Measurements from ENCODE around the gene SPATA4. TPM values are rescaled to one million over a fixed set of nuclear protein-coding genes. Genes with fewer than 3 reads are reported as not detected.

SPATA4 gene
- polyA plus RNA-seq, 1 of the 3 experiments (the other 2 are of a cell fraction), result 0.21 TPM

- Histone ChIP-seq H3K4me2 (no peak overlapping the region), H3F3A (replicated peaks; ENCODE audit: insufficient read depth) (no peaks in the 10 kb centered on the region), H3K9me2 (no peaks in the 10 kb centered on the region), H4K20me1 (ENCODE audit: insufficient read depth) (no peaks in the 10 kb centered on the region), H3K79me2 (ENCODE audit: insufficient read depth) (no peaks in the 10 kb centered on the region), H3K4me3 (ENCODE audit: low read depth in 2 of 2, low read length in 1 of 2) (no peak overlapping the region; a peak in 1 of 4 replicates), H3K27me3 (ENCODE audit: insufficient read depth) (no peaks in the 10 kb centered on the region), H3K9ac (no peak overlapping the region), H3K4me1 (ENCODE audit: control insufficient read depth in 1 of 2, insufficient read depth in 2 of 2, low read depth in 1 of 2, low read length in 1 of 2) (no peaks in the 10 kb centered on the region), H3K9me3 (no peaks in the 10 kb centered on the region), H3K36me3 (replicated peaks in 1 of 2; ENCODE audit: control insufficient read depth in 1 of 2, insufficient read depth in 2 of 2, low read length in 1 of 2) (no peaks in the 10 kb centered on the region), H2AFZ (ENCODE audit: low read depth) (no peak overlapping the region), H3K27ac (ENCODE audit: low read depth in 2 of 2, low read length in 1 of 2) (no peak overlapping the region)
- no peak for TF ChIP-seq RFX5 (IDR thresholded peaks at IDR 0.05; ENCODE audit: low read length)
- no peak for TF ChIP-seq CHD2 (IDR thresholded peaks at IDR 0.05; ENCODE audit: low read length, partially characterized antibody)
- no peak for TF ChIP-seq FOSL2 (IDR thresholded peaks at IDR 0.05; ENCODE audit: borderline replicate concordance, low read depth)
- no peak for TF ChIP-seq SMC3 (IDR thresholded peaks at IDR 0.05; ENCODE audit: low read depth, low read length)
- TF ChIP-seq ELF1 (IDR thresholded peaks at IDR 0.05), result no peak
- no peak for TF ChIP-seq FOXM1 (IDR thresholded peaks at IDR 0.05; ENCODE audit: low read depth)
- TF ChIP-seq PBX3 (IDR thresholded peaks at IDR 0.05), result no peak
- TF ChIP-seq, protein P1, sequence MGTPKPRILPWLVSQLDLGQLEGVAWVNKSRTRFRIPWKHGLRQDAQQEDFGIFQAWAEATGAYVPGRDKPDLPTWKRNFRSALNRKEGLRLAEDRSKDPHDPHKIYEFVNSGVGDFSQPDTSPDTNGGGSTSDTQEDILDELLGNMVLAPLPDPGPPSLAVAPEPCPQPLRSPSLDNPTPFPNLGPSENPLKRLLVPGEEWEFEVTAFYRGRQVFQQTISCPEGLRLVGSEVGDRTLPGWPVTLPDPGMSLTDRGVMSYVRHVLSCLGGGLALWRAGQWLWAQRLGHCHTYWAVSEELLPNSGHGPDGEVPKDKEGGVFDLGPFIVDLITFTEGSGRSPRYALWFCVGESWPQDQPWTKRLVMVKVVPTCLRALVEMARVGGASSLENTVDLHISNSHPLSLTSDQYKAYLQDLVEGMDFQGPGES (IDR thresholded peaks at IDR 0.05; ENCODE audit: low read depth, low read length), result no peak
- TF ChIP-seq, protein P2, sequence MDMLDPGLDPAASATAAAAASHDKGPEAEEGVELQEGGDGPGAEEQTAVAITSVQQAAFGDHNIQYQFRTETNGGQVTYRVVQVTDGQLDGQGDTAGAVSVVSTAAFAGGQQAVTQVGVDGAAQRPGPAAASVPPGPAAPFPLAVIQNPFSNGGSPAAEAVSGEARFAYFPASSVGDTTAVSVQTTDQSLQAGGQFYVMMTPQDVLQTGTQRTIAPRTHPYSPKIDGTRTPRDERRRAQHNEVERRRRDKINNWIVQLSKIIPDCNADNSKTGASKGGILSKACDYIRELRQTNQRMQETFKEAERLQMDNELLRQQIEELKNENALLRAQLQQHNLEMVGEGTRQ (IDR thresholded peaks at IDR 0.05; ENCODE audit: borderline replicate concordance, low read depth, low read length), result no peak
- TF ChIP-seq JUND (IDR thresholded peaks at IDR 0.05), result no peak
- TF ChIP-seq SIN3A (IDR thresholded peaks at IDR 0.05; ENCODE audit: borderline replicate concordance, low read depth, low read length), result no peak
- POLR2A ChIA-PET, result no interaction called here
- no peak for DNase-seq
- CTCF ChIA-PET, result interaction anchor here (1.4 kb wide), 1 partner anchor 9 kb away, joined by 4 read pairs; no protein-coding TSS in a partner anchor
- 64% methylated on average over 7 of the region's 7 CpGs for WGBS (ENCODE audit: low lambda C conversion rate)
These were observed 15.4 kb upstream of the SPATA4 start for GRCh38 chr4:176210579-176211296.

DNA sequence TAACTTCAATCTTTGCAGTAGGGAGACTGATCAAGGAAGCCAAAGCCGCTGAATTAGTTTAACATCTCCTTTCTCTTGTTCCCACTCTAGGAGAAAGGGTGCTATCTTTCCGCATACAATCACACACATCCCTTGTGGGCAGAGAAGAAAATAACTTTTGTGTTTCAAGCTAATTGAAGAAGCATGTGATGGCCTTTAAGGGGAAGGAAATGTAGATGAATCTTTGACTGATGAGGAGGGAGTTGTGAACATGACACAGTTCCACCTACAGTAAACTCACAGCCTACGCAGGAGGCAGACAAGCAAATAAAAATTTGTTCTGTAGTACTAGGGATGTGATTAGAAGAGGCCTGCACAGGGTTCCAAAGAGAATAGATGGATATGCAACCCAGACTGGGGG lies 14.7 kb upstream of the SPATA4 start:
- 85% methylated on average over 3 of the region's 3 CpGs for WGBS (ENCODE audit: low lambda C conversion rate)
- H3K4me1 ChIP-seq (ENCODE audit: control insufficient read depth in 1 of 2, insufficient read depth in 2 of 2, low read depth in 1 of 2, low read length in 1 of 2), result no peaks in the 10 kb centered on the region; a peak in 1 of 4 replicates
- POLR2A ChIA-PET, result no interaction called here

More for the DNA sequence above, 14.7 kb upstream of the SPATA4 start:
- H3F3A ChIP-seq (replicated peaks; ENCODE audit: insufficient read depth), result no peaks in the 10 kb centered on the region
- H3K9me2 ChIP-seq, result no peaks in the 10 kb centered on the region
- H3K9ac ChIP-seq, result no peak overlapping the region
- no peak for TF ChIP-seq EZH2phosphoT487 (IDR thresholded peaks at IDR 0.05; ENCODE audit: borderline replicate concordance, low read depth)
- no peak overlapping the region for H2AFZ ChIP-seq (ENCODE audit: low read depth)
- H3K9me3 ChIP-seq, result no peaks in the 10 kb centered on the region
- no peak overlapping the region for H3K4me3 ChIP-seq (ENCODE audit: low read depth in 2 of 2, low read length in 1 of 2)
- no peaks in the 10 kb centered on the region for H3K36me3 ChIP-seq (replicated peaks in 1 of 2; ENCODE audit: control insufficient read depth in 1 of 2, insufficient read depth in 2 of 2, low read length in 1 of 2)
- no peak overlapping the region for H3K27ac ChIP-seq (ENCODE audit: low read depth in 2 of 2, low read length in 1 of 2)
- H3K4me2 ChIP-seq, result no peak overlapping the region
- no peaks in the 10 kb centered on the region for H3K27me3 ChIP-seq (ENCODE audit: insufficient read depth)
- H3K79me2 ChIP-seq (ENCODE audit: insufficient read depth), result no peaks in the 10 kb centered on the region
- DNase-seq, result no peak
- CTCF ChIA-PET, result interaction anchor here (1.4 kb wide), 1 partner anchor 8 kb away, joined by 4 read pairs; no protein-coding TSS in a partner anchor
- no peaks in the 10 kb centered on the region for H4K20me1 ChIP-seq (ENCODE audit: insufficient read depth)

Data from SK-N-SH (cell line).